Measurements from ENCODE around the gene APOA5. TPM values are rescaled to one million over a fixed set of nuclear protein-coding genes. Genes with fewer than 3 reads are reported as not detected.

APOA5 gene
- polyA plus RNA-seq, 1 donor from 2014 or later: not detected

DNA sequence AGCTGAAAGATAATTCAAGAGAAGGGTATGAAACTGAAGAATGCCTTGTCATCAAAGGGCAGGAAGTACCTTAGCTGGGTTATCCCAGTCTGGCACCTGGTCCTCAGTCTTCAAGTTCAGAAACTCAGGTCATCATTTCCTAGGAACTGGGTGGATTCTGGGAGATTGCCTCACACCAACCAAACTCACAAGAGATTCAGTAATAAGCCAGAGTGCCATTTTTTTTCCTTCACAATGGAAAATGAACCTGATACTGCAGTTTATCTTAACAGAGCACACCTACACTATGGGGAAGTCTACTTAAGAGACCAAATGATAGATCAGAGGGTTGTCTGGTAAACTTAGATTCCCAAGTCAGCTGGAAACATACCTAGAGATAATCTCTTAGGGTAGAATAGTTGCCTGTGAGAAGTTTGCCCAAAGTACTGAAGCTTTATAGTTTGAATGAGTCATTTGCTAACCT lies 15.1 kb downstream of the APOA5 start:
- H4K20me1 ChIP-seq (ENCODE audit: insufficient read depth): no peaks in the 10 kb centered on the region
- no peaks in the 10 kb centered on the region for H3F3A ChIP-seq (ENCODE audit: insufficient read depth, low read length, poor library complexity, severe bottlenecking)
- no peaks in the 10 kb centered on the region for H3K27me3 ChIP-seq (ENCODE audit: insufficient read depth, low read depth, low read length)
- H3K79me2 ChIP-seq (replicated peaks; ENCODE audit: insufficient read depth, low read length): peaks cover 7% of the 10 kb centered on the region
- no peak overlapping the region for H2AFZ ChIP-seq (ENCODE audit: low read depth, low read length)
- no peaks in the 10 kb centered on the region for H3K36me3 ChIP-seq (ENCODE audit: insufficient read depth, low read length)
- no peak overlapping the region for H3K4me2 ChIP-seq (ENCODE audit: low read length)
- no peaks in the 10 kb centered on the region for H3K9me3 ChIP-seq (ENCODE audit: low read length)
- no peak overlapping the region for H3K4me3 ChIP-seq (ENCODE audit: low read length)
- H3K9me2 ChIP-seq (ENCODE audit: insufficient read depth, low read length): no peaks in the 10 kb centered on the region
- no peak overlapping the region for H3K27ac ChIP-seq (ENCODE audit: low read length)
- H3K9ac ChIP-seq (ENCODE audit: low read length): no peak overlapping the region
- no peak for TF ChIP-seq EP300 (conservative IDR thresholded peaks at IDR 0.05; ENCODE audit: poor library complexity, severe bottlenecking)
- no peak for TF ChIP-seq RAD21 (conservative IDR thresholded peaks at IDR 0.05)
- no peak for TF ChIP-seq SMC3 (conservative IDR thresholded peaks at IDR 0.05; ENCODE audit: poor library complexity)
- TF ChIP-seq MXI1 (conservative IDR thresholded peaks at IDR 0.05; ENCODE audit: poor library complexity, severe bottlenecking): no peak
- TF ChIP-seq POLR2AphosphoS5 (IDR thresholded peaks at IDR 0.05): no peak
- TF ChIP-seq REST (IDR thresholded peaks at IDR 0.05; ENCODE audit: borderline replicate concordance): no peak
- no peak for TF ChIP-seq CTCF (IDR thresholded peaks at IDR 0.05; ENCODE audit: poor library complexity, severe bottlenecking)
- no peak for TF ChIP-seq EZH2 (IDR thresholded peaks at IDR 0.05; ENCODE audit: borderline replicate concordance, insufficient read depth, low read length, poor library complexity, severe bottlenecking)

DNA sequence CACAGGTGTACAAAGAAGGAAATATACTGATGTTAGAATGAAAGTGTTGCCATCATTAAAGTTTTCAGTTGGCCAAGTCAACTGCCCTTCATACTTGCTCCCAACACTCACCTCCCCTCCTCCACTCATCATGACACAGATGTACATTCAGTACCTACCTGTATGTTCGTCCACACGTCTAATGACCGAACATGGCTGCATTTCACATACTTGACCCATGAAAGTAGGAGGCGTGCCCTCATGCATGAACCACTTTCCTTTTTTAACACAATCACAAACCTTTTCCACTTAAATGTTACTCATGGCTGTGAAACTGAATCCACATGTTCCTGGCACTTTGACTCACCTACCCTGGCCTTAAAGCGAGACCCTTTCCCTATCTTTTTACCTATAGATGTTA lies 15.7 kb downstream of the APOA5 start:
- no peaks in the 10 kb centered on the region for H3K9me2 ChIP-seq (ENCODE audit: insufficient read depth, low read length)
- H3K79me2 ChIP-seq (replicated peaks; ENCODE audit: insufficient read depth, low read length): peaks cover 13% of the 10 kb centered on the region
- no peaks in the 10 kb centered on the region for H4K20me1 ChIP-seq (ENCODE audit: insufficient read depth)
- H3K4me3 ChIP-seq (ENCODE audit: low read length): no peak overlapping the region
- no peaks in the 10 kb centered on the region for H3K9me3 ChIP-seq (ENCODE audit: low read length)
- no peak overlapping the region for H3K9ac ChIP-seq (ENCODE audit: low read length)
- H3K27me3 ChIP-seq (ENCODE audit: insufficient read depth, low read depth, low read length): no peaks in the 10 kb centered on the region
- H3K36me3 ChIP-seq (ENCODE audit: insufficient read depth, low read length): no peaks in the 10 kb centered on the region
- TF ChIP-seq SMC3 (conservative IDR thresholded peaks at IDR 0.05; ENCODE audit: poor library complexity): no peak
- no peak overlapping the region for H3K4me2 ChIP-seq (ENCODE audit: low read length)
- no peaks in the 10 kb centered on the region for H3F3A ChIP-seq (ENCODE audit: insufficient read depth, low read length, poor library complexity, severe bottlenecking)
- no peak overlapping the region for H2AFZ ChIP-seq (ENCODE audit: low read depth, low read length)
- H3K27ac ChIP-seq (ENCODE audit: low read length): no peak overlapping the region

DNA sequence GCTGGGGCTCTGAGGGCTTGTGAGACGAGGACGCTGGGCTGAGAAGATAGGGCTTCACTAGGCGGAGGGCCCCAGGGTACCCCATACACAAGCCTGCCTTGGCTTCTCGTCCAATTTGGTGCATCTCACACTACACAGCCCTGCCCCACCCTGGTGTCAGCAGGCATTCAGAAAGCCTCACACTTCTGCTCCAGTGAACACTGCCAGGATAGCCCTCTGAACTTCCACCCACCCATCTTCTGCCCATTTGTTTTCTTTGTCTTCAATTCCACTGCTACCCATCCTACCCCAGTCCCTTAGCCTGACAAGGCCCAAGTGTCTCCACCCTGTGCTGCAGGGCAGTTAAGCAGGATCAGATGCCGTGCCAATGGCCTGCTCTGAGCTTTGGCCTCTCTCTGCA lies 17.0 kb downstream of the APOA5 start:
- Histone ChIP-seq H3K9me2 (ENCODE audit: insufficient read depth, low read length) (no peaks in the 10 kb centered on the region), H3F3A (ENCODE audit: insufficient read depth, low read length, poor library complexity, severe bottlenecking) (no peaks in the 10 kb centered on the region), H3K4me3 (ENCODE audit: low read length) (no peak overlapping the region), H3K9me3 (ENCODE audit: low read length) (no peaks in the 10 kb centered on the region), H2AFZ (ENCODE audit: low read depth, low read length) (no peak overlapping the region), H4K20me1 (ENCODE audit: insufficient read depth) (no peaks in the 10 kb centered on the region), H3K27me3 (ENCODE audit: insufficient read depth, low read depth, low read length) (no peaks in the 10 kb centered on the region), H3K4me2 (ENCODE audit: low read length) (no peak overlapping the region), H3K36me3 (ENCODE audit: insufficient read depth, low read length) (no peaks in the 10 kb centered on the region), H3K27ac (ENCODE audit: low read length) (no peak overlapping the region), H3K79me2 (replicated peaks; ENCODE audit: insufficient read depth, low read length) (peaks cover 16% of the 10 kb centered on the region), H3K9ac (ENCODE audit: low read length) (no peak overlapping the region)
- TF ChIP-seq EZH2 (IDR thresholded peaks at IDR 0.05; ENCODE audit: borderline replicate concordance, insufficient read depth, low read length, poor library complexity, severe bottlenecking) (no peak), EP300 (conservative IDR thresholded peaks at IDR 0.05; ENCODE audit: poor library complexity, severe bottlenecking) (no peak), CTCF (IDR thresholded peaks at IDR 0.05; ENCODE audit: poor library complexity, severe bottlenecking) (no peak), REST (IDR thresholded peaks at IDR 0.05; ENCODE audit: borderline replicate concordance) (no peak), SMC3 (conservative IDR thresholded peaks at IDR 0.05; ENCODE audit: poor library complexity) (no peak), RAD21 (conservative IDR thresholded peaks at IDR 0.05) (no peak), TAF1 (IDR thresholded peaks at IDR 0.05; ENCODE audit: low read depth) (no peak)
